HepG2 (cell line): Measurements from ENCODE around the gene TM2D3. TPM values are rescaled to one million over a fixed set of nuclear protein-coding genes. Genes with fewer than 3 reads are reported as not detected.

Experiments
- ATAC-seq: fragments of 200-7000 bp; cut with Tn5 transposase; 3 replicates; pipeline ENCODE4 v1.9.1; 2020; ENCODE audit warnings: mild to moderate bottlenecking, moderate library complexity
- BruUV-seq: library from RNA; stranded (reverse); fragments of 400-500 nt; replicated peaks from 2 replicates; lab custom pipeline; 2021; lab: Mats Ljungman, UMichigan
- CTCF ChIA-PET: fragments of 300-600 bp; formaldehyde crosslinking; extraction: SDS; loops from one replicate; lab custom pipeline; 2021; ENCODE audit warnings: low total read pairs, inconsistent platforms, low intra/inter-chr PET ratio; lab: Yijun Ruan, JAX
- POLR2A ChIA-PET: fragments of 350-600 bp; sonication (Branson Sonifier 250); formaldehyde crosslinking; loops from one replicate; lab custom pipeline; 2020; ENCODE audit warnings: antibody characterized with exemption, inconsistent platforms; lab: Yijun Ruan, JAX
- DNase-seq: peaks from one replicate; pipeline ENCODE4 v3.0.0-alpha.2; 2015; ENCODE audit warnings: low spot score
- FAIRE-seq: peaks from 3 replicates; lab custom pipeline; 2011; peaks lifted over from hg19 to GRCh38; lab: Jason Lieb, UNC
- H2AFZ ChIP-seq: one replicate; pipeline ENCODE4 v1.6.1; 2011; ENCODE audit warnings: low read length, inconsistent platforms
- H3K27ac ChIP-seq: fragments of 300-600 bp; 3 replicates; pipeline ENCODE4 v1.8.0; 2011; ENCODE audit warnings: mixed run types, mild to moderate bottlenecking, mixed read lengths, low read length, inconsistent platforms; ENCODE audit not compliant: insufficient read depth; ENCODE audit errors: extremely low read length
- H3K27me3 ChIP-seq, 2 experiments: fragments of 200-600 bp in 1 of 2; 2 replicates in 1 of 2; 3 replicates in 1 of 2; pipeline versions ENCODE4 v1.6.0 to v1.8.0; 2011; ENCODE audit warnings: low read length in 2 of 2, mild to moderate bottlenecking in 2 of 2, moderate library complexity in 2 of 2, inconsistent platforms in 1 of 2; ENCODE audit not compliant: insufficient read depth in 2 of 2, control insufficient read depth in 1 of 2
- H3K36me3 ChIP-seq, 2 experiments: fragments of 200-600 bp in 1 of 2; replicated peaks in 1 of 2; 2 replicates in 1 of 2; 3 replicates in 1 of 2; pipeline versions ENCODE4 v1.5.1 to v1.8.0; 2011; ENCODE audit warnings: low read length in 2 of 2, inconsistent platforms in 1 of 2; ENCODE audit not compliant: insufficient read depth in 2 of 2, control insufficient read depth in 1 of 2
- H3K4me1 ChIP-seq: 2 replicates; pipeline ENCODE4 v1.5.1; 2012; ENCODE audit warnings: low read length, inconsistent platforms; ENCODE audit not compliant: insufficient read depth
- H3K4me2 ChIP-seq: 2 replicates; pipeline ENCODE4 v1.6.0; 2011; ENCODE audit warnings: low read depth, low read length, inconsistent platforms
- H3K4me3 ChIP-seq, 3 experiments: fragments of 200-600 bp in 1 of 3; sonication (generic), shearing (Covaris generic) in 1 of 3; replicated peaks in 1 of 3; 2 replicates each; pipeline ENCODE4 v1.5.1; 2011 to 2016; ENCODE audit warnings: low read length in 3 of 3, inconsistent platforms in 2 of 3, low read depth in 2 of 3, mild to moderate bottlenecking in 2 of 3, control low read depth in 1 of 3, mixed read lengths in 1 of 3; ENCODE audit not compliant: insufficient read depth in 1 of 3
- H3K79me2 ChIP-seq: one replicate; pipeline ENCODE4 v1.6.1; 2011; ENCODE audit warnings: low read length, inconsistent platforms; ENCODE audit not compliant: insufficient read depth
- H3K9ac ChIP-seq: 2 replicates; pipeline ENCODE4 v1.6.0; 2011; ENCODE audit warnings: mild to moderate bottlenecking, low read depth, low read length, inconsistent platforms; ENCODE audit not compliant: insufficient read depth
- H3K9me3 ChIP-seq: 2 replicates; pipeline ENCODE4 v1.5.1; 2012; ENCODE audit warnings: mild to moderate bottlenecking, low read length
- H4K20me1 ChIP-seq: 2 replicates; pipeline ENCODE4 v1.6.0; 2011; ENCODE audit warnings: inconsistent platforms, mild to moderate bottlenecking, low read length, moderate library complexity; ENCODE audit not compliant: insufficient read depth
- IRX3 ChIP-seq: sonication (generic); formaldehyde crosslinking; IDR thresholded peaks from 2 replicates; pipeline ENCODE4 v1.8.1; 2023; ENCODE audit warnings: mild to moderate bottlenecking, low read depth, missing genetic modification reagents, borderline replicate concordance
- PBX3 ChIP-seq: sonication (generic); formaldehyde crosslinking; IDR thresholded peaks from 2 replicates; pipeline ENCODE4 v1.8.1; 2023; ENCODE audit warnings: missing genetic modification reagents, inconsistent platforms, borderline replicate concordance
- SAP130 ChIP-seq: IDR thresholded peaks from 2 replicates; pipeline ENCODE4 v1.6.1; 2016; ENCODE audit warnings: low read depth
- ZBTB21 ChIP-seq: sonication (generic); formaldehyde crosslinking; IDR thresholded peaks from 2 replicates; pipeline ENCODE4 v1.4.0; 2020; ENCODE audit warnings: missing genetic modification reagents
- ZNF317 ChIP-seq: sonication (generic); formaldehyde crosslinking; IDR thresholded peaks from 2 replicates; pipeline ENCODE4 v1.5.0; 2020; ENCODE audit warnings: mild to moderate bottlenecking, missing genetic modification reagents
- WGBS: methylation state at CpG from one replicate; pipeline ENCODE4 v1.1.6; 2017; ENCODE audit warnings: low lambda C conversion rate; 5-methylcytosine and 5-hydroxymethylcytosine counted together
- in situ Hi-C: cut with HindIII; loops from 2 replicates; pipeline ENCODE4 v1.10.0; 2017; ENCODE audit warnings: low pct_unique_long_range_greater_than_20kb; ENCODE audit not compliant: extremely low pct_ligation_motif_present
- intact Hi-C: fragments of 100-400 bp; cut with micrococcal nuclease; formaldehyde crosslinking; loops from one replicate; pipeline ENCODE4 v1.10.0; 2022; ENCODE audit not compliant: unreplicated experiment
- polyA plus RNA-seq, 8 experiments: library from polyadenylated mRNA; depleted of rRNA in 3 of 8; stranded (reverse) in 7 of 8; unstranded in 1 of 8; fragments of >200 nt; fragmentation: Illumina TruSeq in 4 of 8; extraction: Trizol in 4 of 8; gene quantifications; 2 replicates each; pipeline versions ENCODE4 v1.2.1 to v1.2.3, GENCODE V29; 2011 to 2016; ENCODE audit warnings: low read depth in 4 of 8, missing spikeins in 1 of 8, mixed read lengths in 1 of 8; ENCODE audit not compliant: insufficient read depth in 1 of 8
- total RNA-seq, 5 experiments: library from RNA; depleted of rRNA; stranded (reverse); fragments of >200 nt; fragmentation: Illumina TruSeq; extraction: Trizol; gene quantifications; 2 replicates each; pipeline ENCODE4 v1.2.3, GENCODE V29; 2016; ENCODE audit warnings: low read depth in 1 of 5

TM2D3 gene
- total and polyA plus RNA-seq, 2 of the 13 experiments (the other 11 are each of a cell fraction or from before 2014, with no cell fraction given) = 31.1 to 72.7 TPM

GRCh38 chr15:101625184-101625583 lies 27.0 kb downstream of the TM2D3 start:
- Histone ChIP-seq H3K9ac (peak overlapping the region; percentile 65), H3K79me2 (peaks cover 55% of the 10 kb centered on the region), H3K4me2 (peak overlapping the region; percentile 69), H4K20me1 (no peaks in the 10 kb centered on the region), H3K9me3 (no peaks in the 10 kb centered on the region), H3K36me3 (no peaks in the 10 kb centered on the region), H2AFZ (no peak overlapping the region), H3K4me1 (peaks cover 37% of the 10 kb centered on the region), H3K4me3 (peak overlapping the region; percentile 63), H3K27me3 (no peaks in the 10 kb centered on the region), H3K27ac (no peak overlapping the region)
- ChIA-PET POLR2A (interaction anchor here (0.9 to 2.7 kb wide), 2 partner anchors 9 to 97 kb away, joined by 4 to 12 read pairs; no protein-coding TSS in a partner anchor), CTCF (no interaction called here)
- TF ChIP-seq PBX3 (CRISPR knock-in tag) (no peak), ZBTB21 (CRISPR knock-in tag) (no peak), SAP130 (CRISPR knock-in tag) (peak; percentile 20; the same call in 1 of the 2 replicates)
- FAIRE-seq = no peak
- peak; percentile 36; the same call in 2 of the 3 replicates for ATAC-seq
- intact Hi-C loops (no loop called here), in situ Hi-C loops (no loop called here)
- WGBS = 63% methylated on average over 1 of the region's 1 CpG
- BruUV-seq = no TSS peak
- no peak for DNase-seq

GRCh38 chr15:101623367-101624304 lies 28.5 kb downstream of the TM2D3 start:
- peaks cover 51% of the 10 kb centered on the region for H3K4me1 ChIP-seq
- DNase-seq = no peak
- no peaks in the 10 kb centered on the region for H4K20me1 ChIP-seq
- ChIA-PET POLR2A (no interaction called here), CTCF (no interaction called here)
- H3K79me2 ChIP-seq = peaks cover 62% of the 10 kb centered on the region
- H3K4me3 ChIP-seq = peak overlapping the region in 1 of 3 experiments; percentile 10; a peak in 1 of 6 replicates
- no peak overlapping the region for H3K27ac ChIP-seq
- BruUV-seq = no TSS peak
- no peak overlapping the region for H2AFZ ChIP-seq
- H3K9ac ChIP-seq = no peak overlapping the region
- no peaks in the 10 kb centered on the region for H3K9me3 ChIP-seq
- H3K4me2 ChIP-seq = peak overlapping the region; percentile 69
- in situ Hi-C loops = no loop called here
- TF ChIP-seq IRX3 (CRISPR knock-in tag) (no peak), ZNF317 (CRISPR knock-in tag) (peak; percentile 96)
- TF ChIP-seq, all 625 proteins: peak for 1
- no peaks in the 10 kb centered on the region; a peak in 1 of 5 replicates for H3K36me3 ChIP-seq
- no peak for ATAC-seq
- H3K27me3 ChIP-seq = no peaks in the 10 kb centered on the region
- no peak for FAIRE-seq
- WGBS = 94% methylated on average over 6 of the region's 6 CpGs
- intact Hi-C loops = no loop called here
